KG1 (cell line): ENCODE measurements around the gene MEGF9.
A peak's percentile ranks its signal among the peaks of the same experiment; 100 is the strongest.

ENCODE experiments used
- DNase-seq: peaks from one replicate; lab custom pipeline; 2025; lab: John Stamatoyannopoulos, UW

Gene MEGF9

GRCh38 chr9:120621941-120622340, 92.3 kb downstream of the MEGF9 start:
- no peak for DNase-seq

- peak; percentile 36 for DNase-seq
Observed at GRCh38 chr9:120619751-120620655, 94.3 kb downstream of the MEGF9 start.

- DNase-seq = no peak
Observed at GRCh38 chr9:120616966-120617935, 97.0 kb downstream of the MEGF9 start.

GRCh38 chr9:120612218-120612617, 102.1 kb downstream of the MEGF9 start:
- no peak for DNase-seq

GRCh38 chr9:120611690-120612068, 102.6 kb downstream of the MEGF9 start:
- no peak for DNase-seq

- DNase-seq = no peak
Observed at GRCh38 chr9:120610975-120611689, 103.1 kb downstream of the MEGF9 start.

GRCh38 chr9:120609636-120610035, 104.6 kb downstream of the MEGF9 start:
- no peak for DNase-seq

- DNase-seq = no peak
Observed at GRCh38 chr9:120608421-120608820, 105.8 kb downstream of the MEGF9 start.

- DNase-seq = no peak
Observed at GRCh38 chr9:120603591-120603990, 110.7 kb downstream of the MEGF9 start.

GRCh38 chr9:120603010-120603409, 111.3 kb downstream of the MEGF9 start:
- DNase-seq = no peak

GRCh38 chr9:120593955-120594277, 120.4 kb downstream of the MEGF9 start:
- no peak for DNase-seq

GRCh38 chr9:120593250-120593954, 120.9 kb downstream of the MEGF9 start:
- no peak for DNase-seq

- no peak for DNase-seq
Observed at GRCh38 chr9:120592210-120592609, 122.1 kb downstream of the MEGF9 start.

GRCh38 chr9:120587328-120587727, 126.9 kb downstream of the MEGF9 start:
- DNase-seq = no peak

GRCh38 chr9:120583958-120584369, 130.3 kb downstream of the MEGF9 start:
- DNase-seq = no peak

- DNase-seq = peak; percentile 95
Observed at GRCh38 chr9:120580051-120580896, 134.0 kb downstream of the MEGF9 start, which contains the start of gene CDK5RAP2. Gene CDK5RAP2, minus strand, starts transcription at chr9:120580167. Its CDS starts 189 bp downstream, at chr9:120579978.

- no peak for DNase-seq
Observed at GRCh38 chr9:120579139-120580050, 134.9 kb downstream of the MEGF9 start.

- DNase-seq = no peak
Observed at GRCh38 chr9:120574473-120574872, 139.8 kb downstream of the MEGF9 start.

GRCh38 chr9:120572472-120572871, 141.8 kb downstream of the MEGF9 start:
- no peak for DNase-seq
